GM12873 (cell line): ENCODE measurements around the gene GRIA4.

Experiments used
- CTCF ChIP-seq: IDR thresholded peaks from 2 replicates; pipeline ENCODE4 v1.5.1; 2012; ENCODE audit warnings: low read depth, mild to moderate bottlenecking, moderate library complexity, low read length, control low read depth; ENCODE audit not compliant: insufficient read depth; ENCODE audit errors: missing control alignments

GRIA4 gene

GRCh38 chr11:105789579-105790420 is 179.9 kb downstream of the GRIA4 start:
- TF ChIP-seq CTCF, result no peak

- TF ChIP-seq CTCF, result no peak
Measured at GRCh38 chr11:105790840-105791239, 181.0 kb downstream of the GRIA4 start.

- no peak for TF ChIP-seq CTCF
Measured at GRCh38 chr11:105793092-105793491, 183.2 kb downstream of the GRIA4 start.

- no peak for TF ChIP-seq CTCF
Measured at GRCh38 chr11:105799263-105799662, 189.4 kb downstream of the GRIA4 start.

GRCh38 chr11:105799728-105800462 is 190.0 kb downstream of the GRIA4 start:
- no peak for TF ChIP-seq CTCF

GRCh38 chr11:105802390-105802789 is 192.5 kb downstream of the GRIA4 start:
- TF ChIP-seq CTCF, result no peak

GRCh38 chr11:105811242-105811641 is 201.4 kb downstream of the GRIA4 start:
- TF ChIP-seq CTCF, result no peak
